Erythroblast (primary cell): Measurements from ENCODE around the gene MAP2K6.

Experiments
- GATA1 ChIP-seq: IDR thresholded peaks from 2 replicates; pipeline ENCODE4 v1.6.1; 2011; ENCODE audit warnings: low read depth, mild to moderate bottlenecking, control low read depth, low read length, moderate library complexity
- POLR2A ChIP-seq: IDR thresholded peaks from 2 replicates; pipeline ENCODE4 v1.6.1; 2011; ENCODE audit warnings: mild to moderate bottlenecking, low read length

GRCh38 chr17:69461951-69462369 is 47.5 kb downstream of the MAP2K6 start:
- TF ChIP-seq POLR2A (no peak), GATA1 (no peak)
